ENCODE data around the gene RBM23. TPM values are rescaled to one million over a fixed set of nuclear protein-coding genes. Genes with fewer than 3 reads are reported as not detected.
"Not testable (repeated sequence)": the region's sequence is repeated elsewhere in the genome, so short reads cannot be mapped to it uniquely, and the experiment has no call there.

The RBM23 gene
- total RNA-seq, result 95.9 and 98.9 TPM in 2 replicates

DNA sequence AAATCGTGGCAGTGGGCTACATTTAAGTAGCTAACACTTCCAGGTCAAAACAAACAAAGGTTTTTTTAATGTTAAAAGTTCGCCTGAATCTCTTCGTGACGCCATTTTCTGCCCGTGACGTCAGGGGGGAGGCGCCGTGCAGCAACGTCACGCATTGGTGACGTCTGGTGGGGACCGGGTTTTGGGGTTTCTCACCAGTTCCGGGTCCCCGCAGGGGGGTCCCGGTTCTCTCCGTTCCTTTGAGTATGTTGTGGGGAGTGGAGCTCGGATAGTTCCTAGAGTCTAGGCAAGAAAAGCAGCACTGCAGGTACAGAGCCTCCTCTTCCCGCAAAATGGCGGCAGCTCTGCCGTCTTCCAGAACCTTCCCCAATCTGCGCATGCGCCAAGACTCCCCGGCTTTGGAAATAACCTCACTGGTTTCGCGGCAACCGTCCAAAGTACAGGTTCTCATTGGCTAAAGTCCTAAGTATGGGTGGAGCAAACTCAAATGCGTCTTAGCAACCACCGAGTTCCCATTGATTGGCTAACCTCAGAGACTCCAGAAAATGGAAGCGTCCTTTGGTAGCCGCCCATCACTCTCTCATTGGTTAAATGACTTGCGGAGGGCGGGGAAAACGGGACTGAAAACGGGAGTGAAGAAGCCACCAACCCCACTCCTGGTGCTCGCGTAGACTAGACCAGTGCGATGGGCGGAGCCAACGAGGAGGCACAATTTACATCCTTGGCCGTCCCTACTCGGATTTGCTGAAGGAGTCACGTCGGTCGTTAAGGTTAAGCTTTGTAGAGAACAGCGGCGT, at the start of gene RBM23:
TSS of gene RBM23 (minus strand) at position 346 of the 797 bp plus-strand sequence.
- intact Hi-C loops (cut with micrococcal nuclease), result loop anchor here (1.0 to 10.0 kb wide), 18 partner anchors 10 to 1650 kb away; partner anchors contain the start of genes ACIN1, C14orf119, DAD1 and EMC9

DNA sequence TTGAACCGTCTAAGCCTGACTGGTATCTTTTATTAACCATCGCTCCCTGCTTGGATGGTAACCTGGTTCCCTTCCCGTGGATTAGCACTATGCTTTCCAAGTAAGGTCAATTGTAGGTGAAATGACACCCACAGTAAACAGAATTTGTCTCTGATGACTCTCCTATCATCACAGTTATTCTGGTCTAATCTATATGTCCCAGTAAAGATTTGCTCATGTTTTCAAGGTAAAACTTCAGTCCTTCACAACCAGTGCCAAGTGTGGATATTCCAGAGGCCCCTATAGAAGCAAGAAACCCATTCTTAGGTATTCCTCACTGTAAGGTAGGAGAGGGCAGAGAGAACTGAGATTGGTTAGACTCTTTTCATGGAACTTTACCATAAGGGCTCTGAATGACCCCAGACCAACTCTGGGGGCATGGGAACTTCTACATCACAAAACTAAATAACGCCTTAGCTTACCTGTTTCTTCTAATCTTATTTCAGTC, 47.9 kb upstream of the RBM23 start:
- intact Hi-C loops (cut with micrococcal nuclease), result no loop called here

DNA sequence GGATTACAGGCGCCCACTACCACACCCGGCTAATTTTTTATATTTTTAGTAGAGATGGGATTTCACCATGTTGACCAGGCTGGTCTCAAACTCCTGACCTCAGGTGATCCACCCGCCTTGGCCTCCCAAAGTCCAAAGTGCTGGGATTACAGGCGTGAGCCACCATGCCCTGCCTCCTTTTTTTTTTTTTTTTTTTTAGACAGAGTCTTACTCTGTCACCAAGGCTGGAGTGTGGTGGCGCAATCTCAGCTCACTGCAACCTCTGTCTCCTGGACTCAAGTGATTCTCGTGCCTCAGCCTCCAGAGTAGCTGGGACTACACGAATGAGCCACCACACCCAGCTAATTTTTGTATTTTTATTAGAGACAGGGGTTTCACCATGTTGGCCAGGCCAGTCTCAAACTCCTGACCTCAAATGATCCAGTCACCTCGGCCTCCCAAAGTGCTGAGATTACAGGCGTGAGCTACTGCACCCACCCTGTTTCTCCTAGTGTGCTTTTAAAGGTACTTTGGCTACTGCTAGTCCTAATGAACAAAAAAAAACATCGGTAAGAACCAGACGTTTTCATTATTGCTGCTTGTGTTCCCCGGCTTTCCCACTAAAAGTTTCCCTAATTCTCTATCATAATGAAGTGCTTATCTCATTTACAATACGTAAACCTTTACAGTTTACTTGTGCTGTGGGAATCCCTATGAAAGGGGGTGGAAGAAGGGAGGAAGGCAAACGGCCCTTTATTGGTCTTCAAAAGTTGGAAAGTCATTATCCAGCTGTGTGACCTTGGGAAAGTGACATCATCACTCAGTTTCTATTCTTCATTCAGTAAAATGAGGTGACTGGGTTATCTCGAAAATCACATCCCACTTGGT, 47.2 kb upstream of the RBM23 start:
- intact Hi-C loops (cut with micrococcal nuclease), result not testable (repeated sequence)

DNA sequence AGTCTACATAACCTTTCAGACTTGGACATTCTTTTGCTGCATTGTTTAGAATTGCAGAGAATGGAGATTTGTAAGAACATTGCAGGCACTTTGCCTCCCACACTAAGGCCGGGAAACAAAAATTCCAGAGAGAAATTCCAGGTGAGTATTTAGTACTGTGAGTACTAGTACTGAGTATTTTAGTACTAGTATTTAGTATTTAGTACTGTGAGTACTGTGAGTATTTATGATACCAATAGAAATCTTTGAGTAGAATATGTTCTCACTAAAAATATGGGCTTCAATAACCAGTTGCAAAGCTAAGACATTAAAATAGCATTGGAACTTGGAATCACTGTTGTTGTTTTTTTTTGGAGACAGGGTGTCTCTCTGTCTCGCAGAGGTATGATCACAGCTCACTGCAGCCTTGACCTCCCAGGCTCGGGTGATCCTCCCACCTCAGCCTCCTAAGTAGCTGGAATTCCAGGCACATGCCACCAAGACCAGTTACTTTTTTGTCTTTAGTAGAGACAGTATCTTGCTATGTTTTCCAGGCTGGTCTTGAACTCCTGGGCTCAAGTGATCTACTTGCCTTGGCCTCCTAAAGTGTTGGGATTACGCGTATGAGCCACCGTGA, 43.2 kb upstream of the RBM23 start:
- intact Hi-C loops (cut with micrococcal nuclease), result no loop called here

DNA sequence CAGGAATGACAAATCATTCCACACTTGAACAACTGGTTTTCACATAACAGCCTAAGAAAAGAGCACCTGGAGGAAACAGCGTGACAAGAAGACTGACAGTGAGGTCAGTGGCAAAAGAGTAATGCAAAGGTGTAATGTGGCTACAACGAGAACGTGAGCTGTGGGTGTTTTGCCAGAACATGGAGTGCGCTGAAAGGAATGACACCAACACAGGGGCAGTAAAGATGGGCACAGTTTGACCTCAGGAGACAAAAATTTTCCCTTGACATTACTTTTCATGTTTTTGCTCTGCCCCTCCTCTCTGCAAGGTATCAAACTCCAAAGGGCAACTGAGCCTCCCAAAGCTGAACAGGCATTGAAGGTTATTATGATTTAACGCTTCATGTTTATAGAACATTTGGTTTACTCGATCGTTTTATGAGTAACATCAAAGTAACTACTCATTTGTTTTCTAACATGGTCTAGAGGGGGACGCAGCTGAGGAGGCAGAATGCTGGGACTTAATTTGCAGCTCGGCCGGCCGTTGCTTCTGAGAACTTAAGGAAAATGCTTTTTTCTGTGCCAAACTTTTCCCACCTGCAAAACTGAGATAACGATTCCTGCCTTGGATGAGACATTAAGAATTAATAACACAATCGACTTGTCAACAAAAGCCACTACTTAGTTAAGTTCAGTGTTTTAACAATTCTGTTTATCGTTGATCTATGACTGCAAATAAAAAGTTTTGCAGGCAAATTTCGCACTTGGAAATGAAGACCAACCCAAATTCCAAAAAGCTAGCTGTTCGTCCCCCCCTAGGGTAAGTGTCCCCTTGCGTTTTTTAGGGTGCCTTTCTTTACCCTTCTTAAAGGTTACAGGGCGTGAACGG, 37.0 kb upstream of the RBM23 start:
- intact Hi-C loops (cut with micrococcal nuclease), result loop anchor here (1.0 kb wide), 2 partner anchors 27 to 139 kb away; partner anchors contain the start of genes ACIN1 and C14orf119

DNA sequence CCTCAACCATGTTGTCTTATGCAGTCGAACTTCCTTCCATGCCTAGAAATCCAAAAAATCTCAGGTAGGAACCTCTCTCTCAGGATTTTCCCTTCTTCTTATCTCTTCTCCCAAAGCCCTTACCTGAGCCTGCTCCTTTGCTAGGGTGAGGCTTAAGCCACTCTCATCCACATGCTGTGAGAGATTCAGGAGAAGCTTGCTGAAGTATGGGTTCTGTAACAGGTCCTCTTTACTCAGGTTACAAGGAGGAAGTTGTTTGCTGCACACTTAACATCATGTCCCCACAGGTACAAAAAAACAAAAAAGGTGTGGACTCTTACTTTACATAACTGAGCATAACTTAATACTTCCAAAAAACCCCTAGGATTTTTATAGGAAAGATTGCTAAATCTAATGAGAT, 33.5 kb upstream of the RBM23 start:
- intact Hi-C loops (cut with micrococcal nuclease), result no loop called here

DNA sequence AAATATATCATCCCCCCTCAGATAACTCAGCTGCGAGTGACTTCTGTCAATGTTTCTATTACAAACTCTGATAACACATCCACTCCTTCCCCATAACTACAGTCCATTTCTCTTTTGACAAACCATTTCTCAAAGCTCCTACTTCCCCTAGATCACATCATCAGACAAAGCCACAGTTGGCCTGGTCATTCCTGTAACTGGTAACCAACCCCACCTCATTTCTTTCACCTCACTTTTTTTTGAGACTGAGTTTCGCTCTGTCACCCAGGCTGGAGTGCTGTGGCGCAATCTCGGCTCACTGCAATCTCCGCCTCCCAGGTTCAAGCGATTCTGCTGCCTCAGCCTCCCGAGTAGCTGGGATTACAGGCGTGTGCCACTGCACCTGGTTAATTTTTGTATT, 32.8 kb upstream of the RBM23 start:
- intact Hi-C loops (cut with micrococcal nuclease), result not testable (repeated sequence)

- intact Hi-C loops (cut with micrococcal nuclease), result no loop called here
Measured at GRCh38 chr14:22945642-22946041, 26.7 kb upstream of the RBM23 start.

GRCh38 chr14:22939684-22940083, 20.7 kb upstream of the RBM23 start:
- intact Hi-C loops (cut with micrococcal nuclease), result no loop called here

DNA sequence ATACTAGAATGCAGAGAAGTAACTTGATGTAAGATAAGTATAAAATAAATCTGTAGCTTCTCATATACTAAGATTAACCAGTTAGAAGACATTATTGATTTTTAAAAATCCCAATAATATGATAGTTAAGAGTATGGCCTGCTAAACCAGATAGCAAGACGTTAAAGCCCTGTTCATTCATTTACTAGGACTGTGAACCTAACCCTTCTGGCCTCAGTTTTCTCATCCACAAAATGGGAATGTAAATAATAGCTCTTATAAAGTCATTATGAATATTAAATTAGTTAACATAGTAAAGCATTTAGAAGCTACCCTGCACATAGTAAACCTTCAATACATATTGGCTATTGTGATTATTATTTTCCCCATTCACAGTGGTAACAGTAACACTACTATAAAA, 16.2 kb upstream of the RBM23 start:
- intact Hi-C loops (cut with micrococcal nuclease), result no loop called here

GRCh38 chr14:22932146-22932545, 13.2 kb upstream of the RBM23 start:
- intact Hi-C loops (cut with micrococcal nuclease), result no loop called here

DNA sequence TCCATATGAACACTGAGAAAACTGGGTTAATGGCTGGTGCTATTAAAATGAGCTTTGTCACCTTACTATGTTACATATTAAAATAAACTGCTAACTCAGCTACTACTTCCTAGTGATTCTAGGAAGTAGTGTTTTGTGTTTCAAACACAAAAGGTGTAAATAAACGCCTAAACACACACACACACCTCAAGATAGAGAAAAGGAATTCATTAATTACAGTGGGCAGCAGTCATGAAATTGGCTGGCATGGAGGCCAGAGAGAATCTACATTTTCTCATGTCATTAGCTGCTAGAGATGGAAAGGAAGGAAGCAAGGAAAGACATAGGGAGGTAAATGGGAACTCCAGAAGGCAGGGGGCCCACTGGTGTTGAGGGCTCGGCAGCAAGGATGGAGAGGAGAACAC, 11.0 kb upstream of the RBM23 start:
- intact Hi-C loops (cut with micrococcal nuclease), result loop anchor here (1.0 to 10.0 kb wide), 16 partner anchors 11 to 1545 kb away; partner anchors contain the start of genes ACIN1, C14orf119, DAD1 and DCAF11

- intact Hi-C loops (cut with micrococcal nuclease), result loop anchor here (1.0 to 10.0 kb wide), 15 partner anchors 10 to 1545 kb away; partner anchors contain the start of genes ACIN1, C14orf119, DAD1 and DCAF11
Measured at GRCh38 chr14:22929104-22929960, 10.4 kb upstream of the RBM23 start, which contains the start of gene PRMT5. Gene PRMT5, minus strand, starts transcription at chr14:22929376. Its CDS starts 15 bp downstream, at chr14:22929361.

DNA sequence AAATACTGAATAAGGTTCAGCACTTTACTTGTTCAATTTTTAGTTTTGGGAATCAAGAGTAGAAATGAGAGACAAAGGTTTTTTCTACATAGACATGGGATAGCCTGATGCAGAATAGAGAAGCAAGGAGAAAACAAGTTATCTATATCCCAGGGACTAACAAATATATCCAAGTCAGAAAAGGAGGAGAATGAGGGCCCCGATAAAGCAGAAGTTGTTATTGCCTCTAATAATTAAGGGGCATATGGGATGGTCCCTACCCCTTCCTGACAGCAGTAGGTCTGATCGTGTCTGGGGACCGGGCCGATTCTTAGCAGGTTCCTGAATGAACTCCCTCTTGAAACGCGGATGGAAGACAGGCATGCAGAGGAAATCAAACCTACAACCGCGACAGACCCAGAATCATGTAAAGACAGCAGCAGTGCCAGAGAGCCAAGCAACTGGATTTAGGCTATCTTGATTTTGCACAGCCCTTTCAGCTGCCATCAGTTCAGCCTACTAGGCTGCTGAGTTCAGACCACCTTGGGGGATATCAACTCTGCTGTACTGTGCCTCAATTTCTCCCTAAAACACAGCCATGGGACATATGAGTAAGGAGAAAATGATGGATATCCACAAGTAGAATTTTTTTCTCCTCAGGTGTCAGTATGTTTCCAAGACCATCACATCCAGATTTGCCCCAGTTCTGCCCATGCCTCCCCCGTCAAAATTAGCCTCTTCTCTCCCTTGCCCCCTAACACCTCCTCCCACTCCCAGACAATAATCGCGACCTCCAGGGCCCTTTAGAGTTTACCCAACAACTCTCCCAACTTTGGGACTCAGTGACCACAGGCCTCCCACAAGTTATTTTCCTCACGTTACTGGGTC, 9.5 kb upstream of the RBM23 start:
- intact Hi-C loops (cut with micrococcal nuclease), result loop anchor here (1.0 to 10.0 kb wide), 15 partner anchors 9 to 1544 kb away; partner anchors contain the start of genes ACIN1, C14orf119, DAD1 and DCAF11

GRCh38 chr14:22926316-22926715, 7.4 kb upstream of the RBM23 start:
- intact Hi-C loops (cut with micrococcal nuclease), result loop anchor here (10.0 kb wide), 1 partner anchor 1542 kb away; the partner anchor contains the start of gene SUPT16H

GRCh38 chr14:22925513-22925912, 6.6 kb upstream of the RBM23 start:
- intact Hi-C loops (cut with micrococcal nuclease), result loop anchor here (10.0 kb wide), 1 partner anchor 1541 kb away; the partner anchor contains the start of gene SUPT16H

DNA sequence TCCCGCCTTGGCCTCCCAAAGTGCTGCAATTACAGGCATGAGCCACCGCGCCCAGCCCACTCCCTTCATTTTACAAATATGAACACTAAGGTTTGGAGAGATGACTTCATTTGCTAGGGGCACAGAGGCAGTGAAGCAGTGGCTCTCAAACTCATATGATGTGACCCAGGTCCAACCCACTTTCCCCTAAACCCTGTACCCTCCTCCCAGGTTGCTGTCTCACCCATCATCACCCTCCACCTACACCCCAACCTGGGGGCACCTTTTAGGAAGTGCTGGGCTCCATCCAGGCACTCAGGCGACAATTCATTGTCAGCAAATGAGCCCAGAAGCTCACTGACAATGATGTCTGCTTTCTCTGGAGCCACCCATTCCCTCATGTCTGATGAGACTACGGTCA, 4.8 kb upstream of the RBM23 start:
- intact Hi-C loops (cut with micrococcal nuclease), result loop anchor here (10.0 kb wide), 1 partner anchor 1539 kb away; the partner anchor contains the start of gene SUPT16H

DNA sequence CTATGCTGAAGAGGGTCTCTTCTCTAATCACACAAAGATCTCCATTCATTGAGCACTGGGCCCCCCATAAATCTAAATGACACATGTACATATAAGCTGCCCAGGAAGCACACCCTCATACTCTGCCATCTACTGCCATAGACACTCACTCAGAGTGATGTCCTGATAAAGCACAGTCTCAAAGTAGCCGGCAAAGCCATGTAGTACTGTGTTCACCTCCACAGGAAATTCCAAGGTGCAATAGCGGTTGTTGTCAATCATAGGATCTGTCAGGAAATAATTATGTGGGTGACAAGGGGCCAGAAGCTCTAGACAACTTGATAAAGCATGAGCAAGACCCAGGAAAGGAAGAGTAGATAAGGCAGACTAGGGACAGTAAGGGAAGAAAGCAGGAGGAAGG, 3.3 kb upstream of the RBM23 start:
- intact Hi-C loops (cut with micrococcal nuclease), result loop anchor here (10.0 kb wide), 1 partner anchor 1537 kb away; the partner anchor contains the start of gene SUPT16H

Measured in T-helper 1 cell treated with Interleukin-12 subunit alpha and Interleukin-12 subunit beta and Interleukin-4 antibody, amounts not matched to agents 30 ng/mL and 1 ng/mL, for 36 hours (primary cell).